Esophagus mucosa (tissue), 1 donor: ENCODE measurements around the gene MYO15B. TPM values are rescaled to one million over a fixed set of nuclear protein-coding genes. Genes with fewer than 3 reads are reported as not detected.
"Not testable (repeated sequence)": the region's sequence is repeated elsewhere in the genome, so short reads cannot be mapped to it uniquely, and the experiment has no call there.

Source experiments
- ATAC-seq: fragments of 200-7000 bp; cut with Tn5 transposase; one replicate; pipeline ENCODE4 v1.9.1; 2020
- total RNA-seq: library from RNA; stranded (reverse); gene quantifications from one replicate; pipeline ENCODE4 v1.2.4, GENCODE V29; 2023
- donor health status: DM: yes; HTN: yes; CAD: no.

The MYO15B gene
- total RNA-seq, 1 donor from 2014 or later, result 15.6 TPM

DNA sequence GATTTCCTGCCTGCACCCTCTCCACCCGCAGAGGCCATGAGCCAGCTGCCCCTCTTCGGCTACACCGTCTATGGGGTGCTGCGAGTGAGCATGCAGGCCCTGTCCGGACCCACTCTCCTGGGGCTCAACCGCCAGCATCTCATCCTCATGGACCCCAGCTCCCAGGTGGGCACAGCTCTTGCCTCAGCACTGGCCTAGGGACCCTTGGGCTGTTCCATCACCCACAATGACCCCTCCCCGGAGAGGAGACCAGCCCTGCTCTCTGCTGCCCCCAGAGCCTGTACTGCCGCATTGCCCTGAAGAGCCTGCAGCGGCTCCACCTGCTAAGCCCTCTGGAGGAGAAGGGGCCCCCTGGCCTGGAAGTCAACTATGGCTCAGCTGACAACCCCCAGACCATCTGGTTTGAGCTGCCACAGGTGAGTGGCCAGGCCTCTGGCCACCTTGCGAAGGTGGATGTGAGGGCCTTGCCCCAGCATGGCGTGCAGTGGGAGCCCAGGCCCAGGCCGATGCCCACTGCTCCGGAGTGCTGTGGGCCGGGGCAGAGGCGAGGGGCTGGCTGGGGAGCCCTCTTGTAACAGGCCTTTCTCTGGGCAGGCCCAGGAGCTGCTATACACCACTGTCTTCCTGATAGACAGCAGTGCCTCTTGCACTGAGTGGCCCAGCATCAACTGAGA, 38.4 kb downstream of the MYO15B start:
- ATAC-seq, result peak; percentile 25

DNA sequence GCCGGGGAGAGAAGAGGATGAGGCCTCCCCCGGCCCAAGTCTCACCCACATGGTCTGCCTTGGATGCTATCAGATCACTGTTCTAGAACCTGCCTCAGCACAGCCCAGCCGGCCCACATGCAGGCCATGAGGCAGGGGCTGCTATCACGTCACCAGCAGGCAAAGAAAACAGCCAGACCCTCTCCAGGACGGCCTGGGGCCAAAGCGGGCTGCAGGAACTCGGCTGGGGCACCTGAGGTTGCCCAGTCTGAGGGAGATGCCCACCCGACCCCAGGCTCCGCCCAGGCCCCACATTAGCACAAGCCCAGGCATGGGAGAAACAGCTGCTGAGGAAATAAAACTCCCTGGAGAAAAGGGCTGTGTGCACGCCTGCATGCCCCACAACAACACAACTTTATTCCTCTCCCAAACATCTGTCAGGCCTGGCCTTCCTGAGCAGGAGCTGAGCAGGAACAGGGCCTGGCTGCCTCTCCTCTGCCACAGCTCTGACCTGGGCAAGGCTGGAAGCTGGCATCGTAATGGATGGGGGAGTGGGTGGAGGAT, 39.0 kb downstream of the MYO15B start:
- no peak for ATAC-seq

DNA sequence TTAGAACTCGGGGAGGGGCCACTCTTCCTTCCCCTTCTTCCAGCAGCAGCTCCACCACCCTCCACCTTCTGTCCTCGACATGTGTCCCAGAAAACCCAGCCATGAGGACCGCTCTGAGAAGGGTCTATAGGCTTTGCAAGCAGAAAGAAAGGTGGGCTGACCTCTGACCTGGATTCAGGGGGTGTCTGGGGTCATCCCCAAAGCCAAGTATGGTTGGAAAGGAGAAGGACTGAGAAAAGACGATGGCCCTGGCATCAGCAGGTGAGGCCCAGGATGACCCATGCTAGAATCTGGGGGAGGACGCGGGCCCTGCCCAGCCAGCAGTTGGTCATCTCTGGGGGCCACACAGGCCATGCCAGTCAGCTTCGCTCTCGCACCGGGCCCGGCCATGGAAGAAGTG, 39.5 kb downstream of the MYO15B start:
- ATAC-seq, result no peak

DNA sequence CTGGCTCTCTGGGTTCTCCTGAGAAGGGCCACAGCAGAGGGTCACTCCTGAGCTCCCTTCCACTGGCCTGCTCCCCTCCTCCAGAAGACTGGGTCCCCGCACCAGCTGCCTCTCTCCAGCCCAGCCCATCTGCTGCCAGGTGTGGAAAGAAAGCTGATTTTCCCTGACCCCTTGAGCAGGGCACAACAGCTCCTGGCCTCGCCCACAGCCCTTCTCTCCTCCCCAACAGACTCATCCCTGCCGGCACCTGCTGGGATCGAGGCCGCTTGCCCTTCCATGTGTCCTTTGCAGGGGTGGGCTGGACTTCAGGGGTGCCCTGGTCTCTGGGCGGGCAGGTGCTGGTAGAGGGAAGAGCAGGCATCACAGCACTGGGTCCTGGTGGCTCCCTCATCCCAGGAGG, 40.8 kb downstream of the MYO15B start:
- ATAC-seq, result no peak

DNA sequence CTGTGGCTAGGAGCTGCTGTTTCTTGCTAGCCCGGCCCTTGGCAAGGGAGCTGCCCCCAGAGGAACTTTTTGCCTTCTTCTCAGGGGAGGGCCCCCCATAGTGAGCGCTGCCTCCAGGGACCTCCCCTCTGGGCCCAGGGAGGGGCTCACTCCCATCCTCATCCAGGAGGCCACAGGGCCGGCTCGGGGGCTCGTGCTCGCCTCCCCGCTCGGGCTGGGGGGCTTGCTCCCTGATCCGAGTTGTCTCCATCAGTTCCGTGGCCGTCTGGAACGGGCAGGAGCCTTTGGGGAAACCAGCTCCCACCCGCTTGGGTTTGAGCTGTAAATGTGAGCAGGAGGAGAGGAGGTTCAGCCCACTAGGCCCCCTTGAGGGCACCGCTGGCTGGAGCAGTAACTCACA, 41.6 kb downstream of the MYO15B start:
- no peak for ATAC-seq

DNA sequence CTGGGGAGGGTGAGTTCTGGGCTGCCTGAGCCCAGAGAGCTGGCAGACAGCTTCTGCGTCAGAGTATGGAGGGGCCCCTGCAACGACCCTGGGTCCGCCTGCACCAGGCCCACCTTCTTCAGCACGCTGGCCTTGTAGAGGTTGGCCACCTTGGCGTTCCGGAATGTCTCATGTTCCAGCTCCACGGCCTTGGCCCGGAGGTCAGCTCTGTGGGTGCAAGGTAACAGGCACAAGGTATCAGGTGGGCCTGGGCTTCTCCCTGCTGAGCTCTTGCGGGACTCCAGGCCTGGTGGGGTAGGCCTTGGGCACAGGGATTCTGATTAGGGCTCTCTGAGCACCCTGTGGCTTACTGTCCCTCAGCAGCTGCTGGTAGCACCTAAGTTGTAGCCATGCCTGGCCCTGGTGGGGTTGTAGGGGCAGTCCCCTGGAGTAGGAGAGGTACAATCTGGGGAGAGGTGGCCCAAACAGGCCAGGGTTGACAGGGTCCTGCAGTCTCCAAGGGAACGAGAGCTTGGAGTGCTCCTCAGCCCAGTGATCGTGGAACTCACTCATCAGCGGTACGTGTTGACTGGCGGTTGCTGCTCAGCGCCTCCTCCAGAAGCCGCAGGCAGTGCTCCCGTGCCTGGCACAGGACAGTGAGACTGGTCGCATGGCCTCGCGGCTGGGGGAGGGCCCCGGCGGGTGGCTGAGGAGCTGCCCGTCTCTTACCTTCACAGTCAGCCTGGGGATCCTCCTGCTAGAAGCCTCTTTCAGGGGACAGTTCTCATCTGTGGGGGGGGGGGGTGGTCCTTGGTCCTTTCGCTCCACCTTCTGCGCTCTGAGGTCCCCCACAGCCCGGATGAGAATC, 42.7 kb downstream of the MYO15B start:
- ATAC-seq, result no peak

DNA sequence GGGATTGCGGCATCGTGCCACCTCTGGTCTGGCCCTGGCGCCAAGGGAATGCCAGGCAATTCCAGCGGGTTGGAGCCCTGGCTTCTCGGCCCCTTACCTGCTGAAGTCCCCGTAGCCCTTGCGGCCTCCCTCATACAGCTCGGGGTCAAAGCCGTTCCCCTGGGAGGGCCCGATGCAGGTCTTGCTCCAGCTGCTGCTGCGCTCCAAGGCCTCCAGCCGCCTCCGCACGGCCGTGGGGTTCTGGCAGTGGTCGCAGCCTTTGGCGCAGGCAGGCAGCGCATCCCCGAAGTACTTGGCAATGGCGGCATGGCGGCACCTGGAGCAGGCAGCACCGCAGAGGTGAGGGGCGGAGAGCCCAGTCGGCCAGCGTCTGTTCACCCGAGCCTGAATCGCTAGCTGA, 43.8 kb downstream of the MYO15B start:
- no peak for ATAC-seq

DNA sequence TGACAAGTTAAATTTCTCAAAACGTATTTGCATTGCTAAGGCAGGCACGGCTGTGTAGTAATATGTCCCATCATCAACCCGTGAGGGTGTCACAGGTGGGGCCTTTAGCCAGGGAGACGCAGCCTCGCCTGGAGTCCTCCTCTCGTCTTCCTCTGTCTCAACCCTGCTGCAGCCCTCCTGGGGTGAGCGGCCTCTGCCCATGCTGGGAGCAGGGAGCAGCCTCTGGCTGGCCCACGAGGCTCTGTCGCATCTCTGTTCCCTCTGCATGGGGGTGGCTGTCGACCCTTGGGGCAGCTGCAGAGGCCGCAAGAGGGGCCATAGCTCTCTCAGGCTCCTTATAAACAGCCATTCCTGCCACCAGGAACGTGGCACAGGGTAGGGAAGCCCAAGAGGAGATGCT, 44.8 kb downstream of the MYO15B start:
- no peak for ATAC-seq

DNA sequence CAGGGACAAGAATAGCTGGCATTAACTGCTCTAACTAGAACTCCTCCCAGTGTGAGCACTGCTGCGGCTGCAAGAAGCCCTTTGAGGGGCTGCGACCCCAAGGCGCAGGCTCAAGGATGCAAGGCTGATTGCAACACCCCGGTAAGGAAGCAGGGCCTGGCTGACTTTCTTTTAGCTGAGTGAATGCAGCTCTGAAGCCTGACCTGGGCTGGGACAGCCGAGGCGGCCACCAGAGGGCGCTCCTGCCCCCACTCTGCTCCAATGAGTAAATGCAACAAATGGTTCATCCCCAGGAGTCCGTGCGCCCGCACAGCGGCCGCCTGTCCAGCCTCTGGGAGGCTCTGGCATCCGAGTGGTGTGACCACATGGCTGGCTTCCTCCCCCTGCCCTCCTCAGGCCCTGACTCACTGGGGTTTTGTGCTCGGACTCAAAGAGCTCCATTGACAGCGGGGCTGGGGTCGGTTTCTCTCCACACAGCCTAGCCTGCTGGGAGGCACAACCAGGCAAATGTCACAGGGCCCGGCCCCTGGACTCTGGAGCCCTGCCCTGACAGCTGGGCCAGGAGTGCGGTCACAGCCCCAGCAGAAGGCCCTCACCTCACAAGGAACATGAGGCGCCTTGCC, 45.4 kb downstream of the MYO15B start, which contains the start of gene SMIM5:
TSS of gene SMIM5 (plus strand) at position 572 of the 623 bp plus-strand sequence. CDS start 6,768 bp downstream, outside the sequence.
- ATAC-seq, result peak; percentile 76

DNA sequence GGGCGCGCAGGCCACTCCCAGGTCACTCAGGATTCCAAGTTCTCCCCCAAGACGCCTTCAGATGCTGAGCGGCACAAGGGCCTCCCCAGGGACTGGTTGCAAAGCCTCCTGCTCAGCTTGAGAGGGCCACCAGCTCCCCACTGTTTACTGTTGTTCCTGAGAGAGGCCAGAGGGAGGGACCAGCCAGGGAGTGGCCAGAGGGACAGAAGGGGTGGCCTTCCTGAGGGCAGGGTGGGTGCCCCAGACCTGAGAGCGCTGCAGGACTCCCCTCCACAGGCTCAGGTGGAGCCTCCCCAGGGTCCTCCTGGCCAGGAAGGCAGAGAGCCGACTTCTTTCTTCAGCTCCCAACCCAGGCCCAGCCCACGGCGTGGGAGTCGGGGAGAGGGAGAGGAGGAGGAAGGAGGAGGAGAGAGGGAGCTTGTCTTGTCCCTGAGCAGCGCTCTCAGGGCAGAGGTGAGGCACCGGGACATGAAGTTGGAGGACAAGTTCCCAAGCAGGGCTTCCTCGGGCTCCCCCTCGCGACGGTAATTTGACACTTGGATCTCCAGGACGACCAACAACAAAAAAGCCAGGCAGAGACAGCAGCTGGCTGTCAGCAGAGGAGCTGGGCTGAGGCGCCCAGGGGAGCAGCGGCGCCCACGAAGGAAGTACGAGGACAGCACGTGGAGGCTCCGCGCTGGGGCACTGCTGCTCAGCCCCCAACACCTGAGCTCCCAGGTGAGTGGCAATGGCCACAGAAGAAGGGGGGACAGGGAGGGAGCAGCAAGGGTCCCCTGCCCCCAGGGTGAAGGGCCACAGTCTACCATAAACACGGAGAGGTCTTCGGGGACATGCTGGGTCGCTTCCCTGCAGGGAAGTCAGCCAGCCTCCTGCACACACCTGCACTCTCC, 46.1 kb downstream of the MYO15B start:
- ATAC-seq, result peak; percentile 65

DNA sequence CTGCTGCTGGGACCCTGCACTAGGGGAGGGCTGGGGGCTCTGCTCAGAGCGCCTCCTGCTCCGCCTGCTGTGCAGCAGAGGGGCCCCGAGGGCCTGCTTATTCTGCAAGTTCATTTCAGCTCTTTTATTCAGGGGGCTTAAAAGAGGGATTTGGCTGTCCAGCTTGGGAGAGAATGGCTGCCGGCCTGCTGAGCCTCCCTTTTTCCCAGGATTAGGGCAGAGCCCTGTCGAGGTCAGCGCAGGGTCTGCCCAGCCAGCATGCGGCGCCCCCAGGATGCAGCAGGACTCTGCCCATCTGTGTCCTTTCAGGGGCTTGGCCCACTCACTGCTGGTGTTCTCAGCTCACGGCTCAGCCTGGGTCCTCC, 46.8 kb downstream of the MYO15B start:
- ATAC-seq, result no peak

DNA sequence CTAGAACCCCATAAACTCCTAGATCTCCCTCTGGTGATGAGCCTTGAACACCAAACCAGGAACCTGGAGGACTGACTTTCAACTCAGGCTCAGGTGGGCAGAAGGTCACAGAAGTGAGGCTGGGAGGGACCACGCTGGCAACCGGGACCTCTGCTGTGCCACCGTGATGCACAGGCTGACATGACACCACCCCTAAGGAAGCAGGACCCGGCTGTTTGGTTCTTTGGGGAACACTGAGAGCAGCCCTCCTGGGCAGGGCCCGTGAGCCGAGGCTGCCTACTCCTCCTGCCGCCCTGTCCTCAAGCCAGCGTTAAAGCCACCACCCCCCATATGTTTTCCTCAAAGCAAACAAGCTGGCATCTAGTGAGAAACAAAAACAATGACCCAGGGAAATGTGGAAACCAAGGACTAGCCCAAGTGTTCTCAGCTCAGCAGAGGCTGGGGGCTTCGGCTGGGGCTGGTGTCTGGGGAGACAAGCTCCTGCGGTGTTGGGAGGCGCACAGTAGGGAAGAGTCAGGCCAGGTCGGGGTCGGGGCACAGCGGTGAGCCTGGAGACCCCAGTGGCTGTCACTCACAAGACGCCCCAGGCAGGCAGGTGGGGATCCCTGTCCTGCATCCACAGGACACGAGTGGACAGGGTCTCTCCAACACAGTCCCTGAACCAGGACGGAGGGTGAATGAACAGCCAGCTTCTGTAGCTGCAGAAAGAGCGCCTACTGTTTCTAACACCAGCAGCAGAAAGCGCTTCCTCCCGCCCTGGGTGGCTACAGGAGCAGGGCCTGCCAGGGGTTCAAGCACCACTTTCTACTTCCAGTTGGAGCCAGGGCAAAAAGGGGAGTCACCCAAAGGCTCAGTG, 47.4 kb downstream of the MYO15B start:
- no peak for ATAC-seq

DNA sequence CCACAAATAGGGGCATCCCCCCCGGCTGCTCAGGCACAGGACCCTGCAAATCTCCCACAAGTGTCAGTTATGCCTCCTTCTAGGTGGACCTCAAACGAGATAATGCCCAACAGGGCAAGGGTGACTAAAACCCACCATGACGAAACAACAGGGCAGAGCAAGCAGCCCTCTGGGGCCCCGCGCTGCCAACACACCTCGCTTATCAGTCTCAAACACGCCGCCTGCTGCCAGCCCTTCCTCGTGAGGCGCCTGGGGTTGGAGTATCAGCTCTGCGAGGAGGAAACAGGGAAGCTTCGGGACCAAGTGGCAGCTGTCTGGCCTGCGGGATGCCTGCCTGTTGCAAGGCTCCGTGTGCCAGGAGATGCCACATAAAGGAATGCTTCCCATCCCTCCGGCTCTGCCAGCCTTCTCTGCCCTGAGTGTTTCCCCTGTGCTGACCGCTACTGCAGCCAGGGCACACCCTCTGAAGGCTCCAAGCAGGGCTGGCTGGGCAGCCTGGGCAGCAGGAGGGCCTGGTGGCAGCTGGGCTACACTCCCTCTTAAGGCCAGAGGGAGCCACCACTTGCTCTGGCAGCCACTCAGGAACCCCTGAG, 48.1 kb downstream of the MYO15B start:
- no peak for ATAC-seq

DNA sequence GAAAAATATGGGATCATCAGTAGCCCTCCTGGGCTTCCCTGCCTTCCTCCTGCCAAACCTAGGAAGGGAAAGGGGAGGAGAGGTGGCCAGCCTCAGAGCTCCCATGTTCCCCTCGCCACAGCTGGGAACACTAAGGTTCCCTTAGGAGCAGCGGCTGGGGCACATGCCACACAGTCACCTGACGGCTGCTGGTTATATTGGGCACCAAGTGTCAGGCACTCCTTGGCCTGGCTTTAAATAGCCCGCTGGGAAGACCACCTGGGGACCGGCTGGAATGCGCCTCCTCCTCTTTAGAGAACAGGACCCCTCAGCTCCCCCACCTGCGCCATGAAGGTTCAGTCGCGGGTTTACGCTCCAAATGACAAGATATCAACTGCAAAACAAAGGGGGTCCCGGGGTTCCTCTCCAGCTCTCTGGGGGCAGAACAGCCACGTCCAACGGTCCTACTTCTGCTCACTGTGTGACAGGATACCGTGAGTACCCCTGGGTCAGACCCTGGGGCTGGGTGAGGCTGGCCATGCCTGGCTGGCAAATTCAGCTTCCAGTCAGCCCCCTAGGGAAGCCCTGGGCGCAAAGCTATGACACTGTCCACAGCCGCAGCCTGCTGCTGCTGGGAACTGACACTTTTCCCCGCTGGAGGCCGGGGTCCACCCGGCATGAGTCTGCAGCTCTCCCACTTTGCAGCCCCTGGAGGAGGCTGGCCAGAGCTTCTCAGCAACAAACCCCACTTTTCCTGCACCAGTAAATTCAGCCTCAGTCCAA, 49.0 kb downstream of the MYO15B start:
- ATAC-seq, result no peak

DNA sequence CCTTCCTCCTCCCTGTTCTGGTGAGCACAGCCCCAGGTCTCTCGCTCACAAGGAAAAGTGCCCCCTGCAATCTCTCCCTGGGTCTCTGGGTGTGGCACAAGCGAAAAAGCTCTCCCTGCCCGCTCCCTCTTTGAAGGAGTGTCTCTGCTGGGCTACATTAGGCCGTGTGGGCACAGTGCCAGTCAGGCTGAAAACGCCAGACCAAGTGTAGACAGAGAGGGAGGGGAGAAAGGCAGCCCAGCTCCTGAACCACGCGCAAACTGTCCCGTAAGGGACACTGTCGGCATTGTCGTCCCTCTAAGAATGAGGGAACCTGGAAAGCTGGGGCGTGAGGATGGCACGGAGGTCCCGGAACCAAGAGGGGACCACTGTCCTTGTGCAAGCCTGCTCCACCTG, 49.5 kb downstream of the MYO15B start:
- ATAC-seq, result no peak

DNA sequence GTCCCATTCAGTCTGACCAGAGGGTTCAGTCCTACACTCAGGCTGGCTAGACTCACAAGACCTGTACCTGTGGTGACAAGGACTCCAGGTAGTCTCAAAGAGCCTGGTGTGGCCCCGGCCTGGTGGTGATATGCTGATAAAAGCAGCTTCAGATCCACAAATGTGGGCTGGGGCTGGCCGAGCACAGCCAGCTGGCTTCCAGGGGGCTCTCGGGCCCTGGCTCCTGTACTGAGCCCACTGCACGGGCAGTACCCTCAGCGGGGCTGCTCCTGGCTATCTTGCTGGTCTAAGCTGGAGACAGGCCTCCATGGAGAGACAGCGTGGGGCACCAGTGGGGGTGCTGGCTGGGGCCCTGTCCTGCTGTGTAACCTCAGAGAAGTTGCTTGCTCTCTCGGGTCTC, 50.0 kb downstream of the MYO15B start:
- no peak for ATAC-seq

DNA sequence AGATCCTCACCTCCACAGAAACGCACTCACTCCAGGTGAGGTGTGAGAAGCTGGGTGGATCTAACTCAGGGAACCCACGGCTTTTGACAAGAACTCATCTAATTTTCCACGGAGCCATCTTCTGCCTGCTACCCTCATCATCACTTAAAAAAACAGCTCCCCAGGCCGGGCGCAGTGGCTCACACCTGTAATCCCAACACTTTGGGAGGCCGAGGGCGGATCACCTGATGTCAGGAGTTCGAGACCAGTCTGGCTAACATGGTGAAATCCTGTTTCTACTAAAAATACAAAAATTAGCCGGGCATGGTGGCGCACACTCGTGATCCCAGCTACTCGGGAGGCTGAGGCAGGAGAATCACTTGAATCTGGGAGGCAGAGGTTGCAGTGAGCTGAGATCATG, 50.4 kb downstream of the MYO15B start:
- not testable (repeated sequence) for ATAC-seq

DNA sequence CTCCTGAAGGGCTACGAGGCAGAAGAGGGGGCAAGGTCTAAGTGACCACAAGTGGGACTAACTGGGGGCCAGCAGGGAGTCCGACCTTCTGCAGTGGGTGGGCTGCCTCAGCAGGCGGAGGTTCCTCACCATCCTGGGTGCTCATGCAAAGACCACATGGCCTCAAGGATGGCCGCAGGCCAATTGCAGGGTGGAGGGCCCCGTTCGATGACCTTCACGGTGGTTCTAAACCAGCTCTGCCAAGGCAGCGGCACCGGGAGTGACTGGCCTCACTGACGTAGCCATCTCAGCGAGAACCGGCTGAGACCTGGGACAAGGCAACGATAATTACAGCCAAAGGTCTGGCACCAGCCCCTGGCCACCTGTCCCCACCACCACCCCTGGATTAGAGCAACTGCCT, 51.3 kb downstream of the MYO15B start:
- ATAC-seq, result no peak

DNA sequence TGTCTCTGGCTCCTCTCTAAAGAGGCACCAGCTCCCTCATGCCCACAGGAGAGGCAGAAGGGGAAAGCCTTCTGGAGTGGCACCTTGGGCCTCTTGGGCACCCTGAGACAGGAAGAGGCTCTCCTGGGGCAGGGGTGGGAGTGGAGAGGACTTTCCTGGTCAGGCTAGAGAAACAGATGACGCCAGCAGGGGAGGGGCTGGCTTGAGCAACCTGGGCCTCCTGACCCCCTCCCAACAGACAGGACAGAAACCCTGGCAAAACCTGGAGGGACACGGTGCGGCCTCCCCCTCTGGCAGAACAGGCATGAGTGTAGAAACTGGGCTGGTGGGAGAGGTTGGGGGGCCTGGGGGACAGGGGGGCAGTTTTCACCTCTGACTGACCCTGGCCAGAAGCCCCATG, 51.7 kb downstream of the MYO15B start:
- ATAC-seq, result no peak
